H1 (cell line): ENCODE results near the gene TTC39A.

Source experiments
- TF ChIP-seq, protein P1 (sequence below), 3 experiments: IDR thresholded peaks; 1 replicate in 2 of 3; 2 replicates in 1 of 3; pipeline versions ENCODE4 v1.5.1 to v1.6.1; 2011; ENCODE audit warnings: low read length in 3 of 3, mild to moderate bottlenecking in 3 of 3, inconsistent platforms in 2 of 3, low read depth in 1 of 3, moderate library complexity in 1 of 3; ENCODE audit not compliant: insufficient read depth in 1 of 3; ENCODE audit errors: control extremely low read depth in 1 of 3
- TF ChIP-seq, protein P2 (sequence below): IDR thresholded peaks from 2 replicates; pipeline ENCODE4 v1.6.1; 2011; ENCODE audit warnings: low read depth, mild to moderate bottlenecking, low read length; ENCODE audit not compliant: insufficient read depth

DNA sequence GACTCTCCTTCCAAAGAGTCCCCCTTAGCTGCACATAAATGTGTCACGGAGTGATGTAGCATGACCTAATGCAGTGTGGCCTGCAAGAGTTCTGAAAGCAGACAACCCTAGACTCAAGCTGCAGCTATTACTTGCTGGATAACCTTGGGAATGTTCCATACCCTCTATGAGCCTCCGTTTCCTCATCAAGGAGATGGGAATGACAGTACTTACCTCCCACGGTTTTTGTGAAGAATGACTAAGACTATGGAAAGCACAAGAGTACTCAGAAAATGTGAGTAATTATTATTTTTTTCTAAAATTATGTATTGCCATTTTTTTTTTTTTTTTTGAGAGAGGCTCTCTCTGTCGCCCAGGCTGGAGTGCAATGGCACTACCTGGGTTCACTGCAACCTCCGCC is 3.0 kb downstream of the TTC39A start:
- TF ChIP-seq, protein P1, sequence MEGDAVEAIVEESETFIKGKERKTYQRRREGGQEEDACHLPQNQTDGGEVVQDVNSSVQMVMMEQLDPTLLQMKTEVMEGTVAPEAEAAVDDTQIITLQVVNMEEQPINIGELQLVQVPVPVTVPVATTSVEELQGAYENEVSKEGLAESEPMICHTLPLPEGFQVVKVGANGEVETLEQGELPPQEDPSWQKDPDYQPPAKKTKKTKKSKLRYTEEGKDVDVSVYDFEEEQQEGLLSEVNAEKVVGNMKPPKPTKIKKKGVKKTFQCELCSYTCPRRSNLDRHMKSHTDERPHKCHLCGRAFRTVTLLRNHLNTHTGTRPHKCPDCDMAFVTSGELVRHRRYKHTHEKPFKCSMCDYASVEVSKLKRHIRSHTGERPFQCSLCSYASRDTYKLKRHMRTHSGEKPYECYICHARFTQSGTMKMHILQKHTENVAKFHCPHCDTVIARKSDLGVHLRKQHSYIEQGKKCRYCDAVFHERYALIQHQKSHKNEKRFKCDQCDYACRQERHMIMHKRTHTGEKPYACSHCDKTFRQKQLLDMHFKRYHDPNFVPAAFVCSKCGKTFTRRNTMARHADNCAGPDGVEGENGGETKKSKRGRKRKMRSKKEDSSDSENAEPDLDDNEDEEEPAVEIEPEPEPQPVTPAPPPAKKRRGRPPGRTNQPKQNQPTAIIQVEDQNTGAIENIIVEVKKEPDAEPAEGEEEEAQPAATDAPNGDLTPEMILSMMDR (IDR thresholded peaks at IDR 0.05; ENCODE audit: control extremely low read depth in 1 of 3, insufficient read depth in 1 of 3, low read depth in 1 of 3, low read length in 3 of 3) = no peak
- TF ChIP-seq, protein P2, sequence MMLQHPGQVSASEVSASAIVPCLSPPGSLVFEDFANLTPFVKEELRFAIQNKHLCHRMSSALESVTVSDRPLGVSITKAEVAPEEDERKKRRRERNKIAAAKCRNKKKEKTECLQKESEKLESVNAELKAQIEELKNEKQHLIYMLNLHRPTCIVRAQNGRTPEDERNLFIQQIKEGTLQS = no peak
